ENCODE measurements around the gene C14orf132.

C14orf132 gene

DNA sequence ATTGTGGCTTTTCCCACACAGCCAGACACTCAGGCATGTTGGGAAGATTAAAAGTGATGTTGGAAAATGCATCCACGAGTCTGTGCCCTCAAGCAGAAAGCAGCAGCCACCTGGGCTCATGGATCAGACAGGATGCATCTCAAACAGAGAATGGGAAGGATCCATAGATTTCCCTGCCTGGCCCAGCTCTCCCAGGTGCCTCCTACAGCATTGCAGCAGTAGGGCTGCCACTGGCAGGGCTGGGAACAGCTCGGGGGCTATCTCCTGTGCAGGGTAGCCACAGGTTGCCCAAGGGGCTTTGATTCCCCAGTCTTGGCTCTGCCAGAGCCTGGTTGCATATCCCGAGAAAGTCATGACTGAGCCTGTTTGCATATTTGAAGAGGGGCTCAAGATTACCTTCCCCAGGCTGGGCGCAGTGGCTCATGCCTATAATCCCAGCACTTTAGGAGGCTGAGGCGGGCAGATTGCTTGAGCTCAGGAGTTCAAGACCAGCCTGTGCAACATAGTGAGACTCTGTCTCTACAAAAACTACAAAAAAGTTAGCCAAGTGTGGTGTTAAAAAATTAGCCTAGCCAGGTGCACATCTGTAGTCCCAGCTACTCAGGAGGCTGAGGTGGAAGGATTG lies 19.5 kb downstream of the C14orf132 start:
- no peak overlapping the region for H3K27ac ChIP-seq (ENCODE audit: low read length)
- H3K9me3 ChIP-seq (ENCODE audit: insufficient read depth, low read length, severe bottlenecking) = no peaks in the 10 kb centered on the region
- no peak overlapping the region for H3K4me2 ChIP-seq (ENCODE audit: insufficient read depth, low read length)
- H3K36me3 ChIP-seq (ENCODE audit: insufficient read depth, low read length) = no peaks in the 10 kb centered on the region
- H3K27me3 ChIP-seq (ENCODE audit: insufficient read depth, low read length, poor library complexity) = peaks cover 23% of the 10 kb centered on the region
- H2AFZ ChIP-seq (ENCODE audit: low read depth, low read length) = no peak overlapping the region
- H3K79me2 ChIP-seq (ENCODE audit: insufficient read depth, low read length) = no peaks in the 10 kb centered on the region
- no peaks in the 10 kb centered on the region for H3K4me1 ChIP-seq (ENCODE audit: insufficient read depth, low read length)
- TF ChIP-seq CTCF (IDR thresholded peaks at IDR 0.05; ENCODE audit: borderline replicate concordance, extremely low read depth, low read length, poor library complexity, severe bottlenecking) (no peak), EZH2 (IDR thresholded peaks at IDR 0.05; ENCODE audit: borderline replicate concordance, low read depth, low read length, severe bottlenecking) (no peak)
- ATAC-seq (ENCODE audit: insufficient read depth, low read depth) (no peak), DNase-seq (no peak)
- H3K4me3 ChIP-seq (ENCODE audit: low read depth in 1 of 2, low read length in 2 of 2) = no peak overlapping the region
- no peaks in the 10 kb centered on the region for H4K20me1 ChIP-seq (ENCODE audit: insufficient read depth, low read length)
- H3K9ac ChIP-seq (ENCODE audit: low read depth, low read length) = no peak overlapping the region

GRCh38 chr14:96059519-96060135 lies 20.5 kb downstream of the C14orf132 start:
- H4K20me1 ChIP-seq (ENCODE audit: insufficient read depth, low read length) = no peaks in the 10 kb centered on the region
- no peak overlapping the region for H3K9ac ChIP-seq (ENCODE audit: low read depth, low read length)
- no peak overlapping the region for H3K4me2 ChIP-seq (ENCODE audit: insufficient read depth, low read length)
- no peaks in the 10 kb centered on the region for H3K9me3 ChIP-seq (ENCODE audit: insufficient read depth, low read length, severe bottlenecking)
- H3K79me2 ChIP-seq (ENCODE audit: insufficient read depth, low read length) = no peaks in the 10 kb centered on the region
- H3K27ac ChIP-seq (ENCODE audit: low read length) = no peak overlapping the region
- H2AFZ ChIP-seq (ENCODE audit: low read depth, low read length) = no peak overlapping the region
- no peak for TF ChIP-seq EZH2 (IDR thresholded peaks at IDR 0.05; ENCODE audit: borderline replicate concordance, low read depth, low read length, severe bottlenecking)
- TF ChIP-seq CTCF (IDR thresholded peaks at IDR 0.05; ENCODE audit: borderline replicate concordance, extremely low read depth, low read length, poor library complexity, severe bottlenecking) = no peak
- H3K4me1 ChIP-seq (ENCODE audit: insufficient read depth, low read length) = no peaks in the 10 kb centered on the region
- ATAC-seq (ENCODE audit: insufficient read depth, low read depth) (no peak), DNase-seq (no peak)
- H3K27me3 ChIP-seq (ENCODE audit: insufficient read depth, low read length, poor library complexity) = peaks cover 23% of the 10 kb centered on the region
- H3K4me3 ChIP-seq (ENCODE audit: low read depth in 1 of 2, low read length in 2 of 2) = no peak overlapping the region
- H3K36me3 ChIP-seq (ENCODE audit: insufficient read depth, low read length) = no peaks in the 10 kb centered on the region

GRCh38 chr14:96060186-96060933 lies 21.2 kb downstream of the C14orf132 start:
- Histone ChIP-seq H3K4me1 (ENCODE audit: insufficient read depth, low read length) (no peaks in the 10 kb centered on the region), H3K4me2 (ENCODE audit: insufficient read depth, low read length) (no peak overlapping the region), H3K36me3 (ENCODE audit: insufficient read depth, low read length) (no peaks in the 10 kb centered on the region), H3K79me2 (ENCODE audit: insufficient read depth, low read length) (no peaks in the 10 kb centered on the region), H3K4me3 (ENCODE audit: low read depth in 1 of 2, low read length in 2 of 2) (no peak overlapping the region), H3K27me3 (ENCODE audit: insufficient read depth, low read length, poor library complexity) (peaks cover 20% of the 10 kb centered on the region), H2AFZ (ENCODE audit: low read depth, low read length) (no peak overlapping the region), H4K20me1 (ENCODE audit: insufficient read depth, low read length) (no peaks in the 10 kb centered on the region), H3K9ac (ENCODE audit: low read depth, low read length) (no peak overlapping the region), H3K9me3 (ENCODE audit: insufficient read depth, low read length, severe bottlenecking) (no peaks in the 10 kb centered on the region), H3K27ac (ENCODE audit: low read length) (no peak overlapping the region)
- ATAC-seq (ENCODE audit: insufficient read depth, low read depth) (no peak), DNase-seq (no peak)
- TF ChIP-seq CTCF (IDR thresholded peaks at IDR 0.05; ENCODE audit: borderline replicate concordance, extremely low read depth, low read length, poor library complexity, severe bottlenecking) (no peak), EZH2 (IDR thresholded peaks at IDR 0.05; ENCODE audit: borderline replicate concordance, low read depth, low read length, severe bottlenecking) (no peak)
